Left lung (tissue), 10 donors: Measurements from ENCODE around the gene SUCNR1. TPM values are rescaled to one million over a fixed set of nuclear protein-coding genes. Genes with fewer than 3 reads are reported as not detected.

ENCODE experiments used
- ATAC-seq: fragments of 200-7000 bp; cut with Tn5 transposase; one replicate; pipeline ENCODE4 v1.9.1; 2020; ENCODE audit warnings: moderate library complexity
- DNase-seq, 4 donors: peaks; one replicate each; pipeline ENCODE4 v3.0.0-alpha.2; 2013 to 2020
- H3K27ac ChIP-seq, 2 donors: fragments of 200-600 bp; sonication (generic) in 1 of 2; one replicate each; pipeline versions ENCODE4 v1.5.0 to v1.8.0; 2020 to 2021
- H3K27me3 ChIP-seq, 2 donors: fragments of 200-600 bp; sonication (generic) in 1 of 2; one replicate each; pipeline versions ENCODE4 v1.5.0 to v1.8.0; 2020 to 2021
- H3K36me3 ChIP-seq, 2 donors: fragments of 200-600 bp; sonication (generic) in 1 of 2; one replicate each; pipeline versions ENCODE4 v1.5.0 to v1.8.0; 2020 to 2021
- H3K4me1 ChIP-seq, 2 donors: fragments of 200-600 bp; one replicate each; pipeline ENCODE4 v1.8.0; 2021
- H3K4me3 ChIP-seq, 2 donors: fragments of 200-600 bp; sonication (generic) in 1 of 2; one replicate each; pipeline versions ENCODE4 v1.5.0 to v1.8.0; 2020 to 2021; ENCODE audit warnings: mild to moderate bottlenecking in 1 of 2
- H3K9me3 ChIP-seq, 2 donors: fragments of 200-600 bp; sonication (generic) in 1 of 2; one replicate each; pipeline versions ENCODE4 v1.5.0 to v1.8.0; 2020 to 2021
- CTCF ChIP-seq, 2 donors: fragments of 200-600 bp; sonication (generic) in 1 of 2; IDR thresholded peaks; one replicate each; pipeline versions ENCODE4 v1.5.0 to v1.8.0; 2021; ENCODE audit warnings: antibody characterized with exemption in 2 of 2
- intact Hi-C, 2 donors: fragments of 100-400 bp; cut with DNase I; formaldehyde crosslinking; loops; one replicate each; pipeline versions ENCODE4 v1.11.2 to v1.14.2; 2022
- polyA plus RNA-seq, 6 donors: library from polyadenylated mRNA; unstranded; fragments of 120-200 nt; gene quantifications; one replicate each; pipeline ENCODE4 v1.2.1, GENCODE V29; 2013; ENCODE audit not compliant: insufficient read length in 6 of 6
- total RNA-seq, 2 donors: library from RNA; stranded (reverse); fragmentation: NEBNext Ultra II Directional; extraction: Animal tissue kit (Norgen Biotek cat#: 25700); gene quantifications; one replicate each; pipeline ENCODE4 v1.2.1, GENCODE V29; 2021
- donor health status: DM: no; HTN: yes; CAD: no.
- donor health status: DM: no; HTN: no; CAD: no.

Gene SUCNR1
- total and polyA plus RNA-seq, 8 donors: 0.04 to 4.8 (median 0.21) TPM

GRCh38 chr3:151900460-151900859 is 27.0 kb downstream of the SUCNR1 start:
- no peaks in the 10 kb centered on the region for H3K36me3 ChIP-seq
- no peak for TF ChIP-seq CTCF (IDR thresholded peaks at IDR 0.05)
- no peak overlapping the region for H3K27ac ChIP-seq
- no peaks in the 10 kb centered on the region for H3K9me3 ChIP-seq
- no peak for DNase-seq
- no peaks in the 10 kb centered on the region for H3K27me3 ChIP-seq
- intact Hi-C loops: no loop called here
- H3K4me3 ChIP-seq: no peak overlapping the region
- peaks cover 0 to 19% of the 10 kb centered on the region in 2 donors for H3K4me1 ChIP-seq
- no peak for ATAC-seq

GRCh38 chr3:151900884-151901643 is 27.6 kb downstream of the SUCNR1 start:
- Histone ChIP-seq H3K27ac (no peak overlapping the region), H3K9me3 (no peaks in the 10 kb centered on the region), H3K36me3 (no peaks in the 10 kb centered on the region), H3K4me1 (peaks cover 0 to 15% of the 10 kb centered on the region in 2 donors), H3K4me3 (no peak overlapping the region), H3K27me3 (no peaks in the 10 kb centered on the region)
- intact Hi-C loops: no loop called here
- DNase-seq (no peak), ATAC-seq (no peak)
- TF ChIP-seq CTCF (IDR thresholded peaks at IDR 0.05): no peak

GRCh38 chr3:151901644-151902285 is 28.3 kb downstream of the SUCNR1 start:
- no peak for DNase-seq
- Histone ChIP-seq H3K36me3 (no peaks in the 10 kb centered on the region), H3K4me3 (no peak overlapping the region), H3K27ac (no peak overlapping the region), H3K4me1 (peaks cover 0 to 15% of the 10 kb centered on the region in 2 donors), H3K9me3 (no peaks in the 10 kb centered on the region), H3K27me3 (no peaks in the 10 kb centered on the region)
- ATAC-seq: no peak
- TF ChIP-seq CTCF (IDR thresholded peaks at IDR 0.05): no peak
- intact Hi-C loops: no loop called here

GRCh38 chr3:151903501-151903991 is 30.1 kb downstream of the SUCNR1 start:
- Histone ChIP-seq H3K4me3 (no peak overlapping the region), H3K36me3 (no peaks in the 10 kb centered on the region), H3K27ac (peak overlapping the region in 1 of 2 donors; percentile 46), H3K9me3 (no peaks in the 10 kb centered on the region), H3K27me3 (no peaks in the 10 kb centered on the region), H3K4me1 (peaks cover 0 to 15% of the 10 kb centered on the region in 2 donors)
- intact Hi-C loops: no loop called here
- peak; percentile 60 for ATAC-seq
- TF ChIP-seq CTCF (IDR thresholded peaks at IDR 0.05): no peak
- DNase-seq: no peak

GRCh38 chr3:151905647-151906046 is 32.2 kb downstream of the SUCNR1 start:
- Histone ChIP-seq H3K27ac (no peak overlapping the region), H3K4me3 (no peak overlapping the region), H3K27me3 (no peaks in the 10 kb centered on the region), H3K4me1 (peaks cover 0 to 12% of the 10 kb centered on the region in 2 donors), H3K36me3 (no peaks in the 10 kb centered on the region), H3K9me3 (peaks cover 0 to under 1% of the 10 kb centered on the region in 2 donors)
- intact Hi-C loops: no loop called here
- no peak for TF ChIP-seq CTCF (IDR thresholded peaks at IDR 0.05)
- ATAC-seq (no peak), DNase-seq (no peak)
